ENCODE results near the gene ZNF77. TPM values are rescaled to one million over a fixed set of nuclear protein-coding genes. Genes with fewer than 3 reads are reported as not detected.

The ZNF77 gene
- total RNA-seq, 1 donor, result 5.8 TPM

DNA sequence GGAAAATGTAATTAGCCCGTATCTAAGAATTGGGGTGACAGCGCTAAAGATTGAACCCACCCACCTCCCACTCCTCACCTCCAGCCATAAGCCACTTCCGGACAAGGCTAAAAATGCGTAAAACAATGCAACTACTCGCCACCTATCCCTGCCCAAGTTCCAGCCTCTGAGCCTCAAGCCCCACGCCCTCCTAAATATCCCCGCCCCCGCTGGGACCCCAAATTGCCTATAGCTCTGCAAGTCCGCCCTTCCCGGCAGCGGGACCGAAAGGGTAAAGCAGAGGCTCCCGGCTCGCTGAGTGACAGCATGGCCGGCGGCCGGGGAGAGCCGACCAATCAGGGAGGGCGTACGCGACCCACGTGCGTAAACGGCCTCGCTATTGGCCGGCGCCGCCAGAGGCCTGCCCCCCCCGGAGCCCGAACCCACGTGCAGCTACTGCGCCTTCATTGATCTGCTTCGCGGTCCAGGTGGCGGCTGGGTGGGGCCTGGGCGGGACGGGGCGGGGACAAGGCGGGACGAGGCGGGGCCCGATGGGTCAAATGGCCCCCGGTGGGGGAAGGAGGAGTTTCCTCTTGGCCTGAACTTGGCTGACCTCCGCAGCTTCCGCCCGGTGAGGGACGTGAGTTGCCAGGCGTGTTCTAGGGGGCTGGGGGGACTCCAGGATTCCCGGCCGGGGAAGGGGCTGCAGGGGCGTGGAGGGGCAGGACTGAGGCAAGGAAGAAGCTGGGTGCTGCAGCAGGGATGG is 32.4 kb upstream of the ZNF77 start, which contains the start of gene TLE6:
TLE6 (plus strand) TSS at position 564 of the 745 bp plus-strand sequence. CDS start 670 bp downstream, outside the sequence.
- Histone ChIP-seq H3K36me3 (ENCODE audit: insufficient read depth, low read length) (no peaks in the 10 kb centered on the region), H3K4me3 (ENCODE audit: insufficient read depth, low read length) (peak within 1 kb of the TSS; percentile 73), H4K20me1 (ENCODE audit: insufficient read depth, low read length) (no peaks in the 10 kb centered on the region), H3K4me2 (ENCODE audit: insufficient read depth, low read length) (peak within 1 kb of the TSS; percentile 93), H2AFZ (ENCODE audit: low read length) (peak within 1 kb of the TSS; percentile 92), H3K27me3 (ENCODE audit: insufficient read depth, low read length) (no peaks in the 10 kb centered on the region), H3K27ac (ENCODE audit: low read depth, low read length) (no peak within 1 kb of the TSS), H3K4me1 (ENCODE audit: insufficient read depth, low read length) (peaks cover 10% of the 10 kb centered on the region), H3K79me2 (ENCODE audit: insufficient read depth, low read length) (no peaks in the 10 kb centered on the region), H3K9me3 (ENCODE audit: low read depth, low read length) (no peaks in the 10 kb centered on the region)
- peak; percentile 100 for DNase-seq (ENCODE audit: insufficient read length, low spot score, missing footprints)
- TF ChIP-seq, protein P1, sequence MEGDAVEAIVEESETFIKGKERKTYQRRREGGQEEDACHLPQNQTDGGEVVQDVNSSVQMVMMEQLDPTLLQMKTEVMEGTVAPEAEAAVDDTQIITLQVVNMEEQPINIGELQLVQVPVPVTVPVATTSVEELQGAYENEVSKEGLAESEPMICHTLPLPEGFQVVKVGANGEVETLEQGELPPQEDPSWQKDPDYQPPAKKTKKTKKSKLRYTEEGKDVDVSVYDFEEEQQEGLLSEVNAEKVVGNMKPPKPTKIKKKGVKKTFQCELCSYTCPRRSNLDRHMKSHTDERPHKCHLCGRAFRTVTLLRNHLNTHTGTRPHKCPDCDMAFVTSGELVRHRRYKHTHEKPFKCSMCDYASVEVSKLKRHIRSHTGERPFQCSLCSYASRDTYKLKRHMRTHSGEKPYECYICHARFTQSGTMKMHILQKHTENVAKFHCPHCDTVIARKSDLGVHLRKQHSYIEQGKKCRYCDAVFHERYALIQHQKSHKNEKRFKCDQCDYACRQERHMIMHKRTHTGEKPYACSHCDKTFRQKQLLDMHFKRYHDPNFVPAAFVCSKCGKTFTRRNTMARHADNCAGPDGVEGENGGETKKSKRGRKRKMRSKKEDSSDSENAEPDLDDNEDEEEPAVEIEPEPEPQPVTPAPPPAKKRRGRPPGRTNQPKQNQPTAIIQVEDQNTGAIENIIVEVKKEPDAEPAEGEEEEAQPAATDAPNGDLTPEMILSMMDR (IDR thresholded peaks at IDR 0.05; ENCODE audit: extremely low read depth, low read depth, low read length), result no peak

DNA sequence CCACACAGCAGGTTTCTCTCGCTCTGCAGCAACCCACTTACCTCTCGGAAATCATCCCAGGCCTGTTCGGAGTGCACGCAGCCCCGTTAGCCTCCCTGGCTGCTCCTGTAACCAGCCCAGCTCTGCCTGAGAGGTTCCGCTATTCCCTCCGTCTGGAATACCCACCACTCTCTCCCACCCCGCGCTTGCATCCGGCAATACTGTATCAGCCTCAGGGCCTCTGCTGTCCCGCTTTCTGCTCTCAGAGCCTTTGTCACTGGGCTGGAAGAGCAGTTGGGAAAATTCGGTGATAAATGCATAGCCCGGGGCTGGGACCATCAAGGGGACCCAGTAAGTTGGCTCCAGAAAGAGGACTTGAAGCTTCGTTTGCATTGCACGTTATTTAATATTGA is 31.8 kb upstream of the ZNF77 start:
- Histone ChIP-seq H3K27me3 (ENCODE audit: insufficient read depth, low read length) (no peaks in the 10 kb centered on the region), H3K4me3 (ENCODE audit: insufficient read depth, low read length) (peak overlapping the region; percentile 73), H3K79me2 (ENCODE audit: insufficient read depth, low read length) (no peaks in the 10 kb centered on the region), H3K9me3 (ENCODE audit: low read depth, low read length) (no peaks in the 10 kb centered on the region), H3K4me2 (ENCODE audit: insufficient read depth, low read length) (peak overlapping the region; percentile 93), H3K4me1 (ENCODE audit: insufficient read depth, low read length) (peaks cover 10% of the 10 kb centered on the region), H2AFZ (ENCODE audit: low read length) (peak overlapping the region; percentile 92), H3K27ac (ENCODE audit: low read depth, low read length) (no peak overlapping the region), H4K20me1 (ENCODE audit: insufficient read depth, low read length) (no peaks in the 10 kb centered on the region), H3K36me3 (ENCODE audit: insufficient read depth, low read length) (no peaks in the 10 kb centered on the region)
- DNase-seq (ENCODE audit: insufficient read length, low spot score, missing footprints), result peak; percentile 58
- TF ChIP-seq, protein P1 (IDR thresholded peaks at IDR 0.05; ENCODE audit: extremely low read depth, low read depth, low read length), result no peak

DNA sequence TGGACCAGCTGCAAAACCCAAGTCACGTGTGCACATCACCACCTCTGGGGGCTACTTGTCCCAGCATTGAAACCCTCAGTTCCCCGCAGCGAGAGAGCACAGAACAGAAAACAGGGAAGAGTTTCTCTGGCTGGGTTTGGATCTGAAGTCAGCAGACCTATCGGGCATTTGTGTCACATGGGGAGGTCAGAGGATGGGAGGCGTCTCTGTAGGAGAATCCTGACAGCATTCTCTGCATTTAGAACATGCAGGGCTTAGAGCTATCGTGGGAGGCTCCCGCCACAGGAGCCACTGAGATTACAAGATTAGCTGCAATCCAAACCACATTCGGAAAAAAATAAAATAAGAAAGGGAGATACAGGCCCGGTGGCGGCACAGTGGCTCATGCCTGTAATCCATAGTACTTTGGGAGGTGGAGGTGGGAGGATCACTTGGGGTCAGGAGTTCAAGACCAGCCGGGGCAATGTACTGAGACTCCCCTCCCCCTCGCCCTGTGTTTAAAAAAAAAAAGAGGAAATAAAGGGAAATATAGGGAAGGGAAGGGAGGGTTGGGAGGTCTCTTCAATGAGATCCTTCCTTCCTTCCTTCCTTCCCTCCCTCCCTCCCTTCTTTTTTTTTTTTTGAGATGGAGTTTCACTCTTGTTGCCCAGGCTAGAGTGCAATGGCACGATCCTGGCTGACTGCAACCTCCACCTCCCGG is 29.7 kb upstream of the ZNF77 start:
- Histone ChIP-seq H3K4me3 (ENCODE audit: insufficient read depth, low read length) (no peak overlapping the region), H2AFZ (ENCODE audit: low read length) (peak overlapping the region; percentile 10), H3K27me3 (ENCODE audit: insufficient read depth, low read length) (no peaks in the 10 kb centered on the region), H3K27ac (ENCODE audit: low read depth, low read length) (no peak overlapping the region), H3K4me1 (ENCODE audit: insufficient read depth, low read length) (peaks cover 10% of the 10 kb centered on the region), H3K4me2 (ENCODE audit: insufficient read depth, low read length) (no peak overlapping the region), H3K36me3 (ENCODE audit: insufficient read depth, low read length) (no peaks in the 10 kb centered on the region), H3K79me2 (ENCODE audit: insufficient read depth, low read length) (no peaks in the 10 kb centered on the region), H3K9me3 (ENCODE audit: low read depth, low read length) (no peaks in the 10 kb centered on the region), H4K20me1 (ENCODE audit: insufficient read depth, low read length) (no peaks in the 10 kb centered on the region)
- TF ChIP-seq, protein P1 (IDR thresholded peaks at IDR 0.05; ENCODE audit: extremely low read depth, low read depth, low read length), result no peak
- DNase-seq (ENCODE audit: insufficient read length, low spot score, missing footprints), result peak; percentile 14

DNA sequence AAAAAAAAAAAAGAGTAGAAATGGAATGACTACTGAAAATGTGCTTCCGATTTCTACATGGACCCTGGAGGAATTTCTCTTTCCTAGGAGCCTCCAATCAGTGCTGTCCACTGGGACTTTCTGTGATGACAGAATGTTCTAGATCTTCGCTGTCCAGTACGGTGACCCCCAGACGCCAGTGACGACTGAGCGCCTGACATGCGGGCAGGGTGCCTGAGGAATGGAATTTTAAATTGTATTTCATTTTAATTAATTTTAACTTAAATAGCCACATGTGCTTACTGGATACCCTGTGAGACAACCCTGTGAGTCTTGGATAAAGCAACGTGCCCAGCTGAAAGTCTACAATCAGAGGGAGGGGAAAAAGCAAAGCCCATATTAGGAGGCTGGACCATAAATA is 28.5 kb upstream of the ZNF77 start:
- no peaks in the 10 kb centered on the region for H3K36me3 ChIP-seq (ENCODE audit: insufficient read depth, low read length)
- peaks cover 6% of the 10 kb centered on the region for H3K4me1 ChIP-seq (ENCODE audit: insufficient read depth, low read length)
- no peak overlapping the region for H3K4me3 ChIP-seq (ENCODE audit: insufficient read depth, low read length)
- no peaks in the 10 kb centered on the region for H3K9me3 ChIP-seq (ENCODE audit: low read depth, low read length)
- H4K20me1 ChIP-seq (ENCODE audit: insufficient read depth, low read length), result no peaks in the 10 kb centered on the region
- no peak overlapping the region for H2AFZ ChIP-seq (ENCODE audit: low read length)
- DNase-seq (ENCODE audit: insufficient read length, low spot score, missing footprints), result peak; percentile 19
- no peaks in the 10 kb centered on the region for H3K27me3 ChIP-seq (ENCODE audit: insufficient read depth, low read length)
- no peak overlapping the region for H3K4me2 ChIP-seq (ENCODE audit: insufficient read depth, low read length)
- no peak overlapping the region for H3K27ac ChIP-seq (ENCODE audit: low read depth, low read length)
- H3K79me2 ChIP-seq (ENCODE audit: insufficient read depth, low read length), result no peaks in the 10 kb centered on the region
- TF ChIP-seq, protein P1 (IDR thresholded peaks at IDR 0.05; ENCODE audit: extremely low read depth, low read depth, low read length), result no peak
